ENCODE measurements around the gene TPD52L1. TPM values are rescaled to one million over a fixed set of nuclear protein-coding genes. Genes with fewer than 3 reads are reported as not detected.

Gene TPD52L1
- total RNA-seq, 2 experiments from 2014 or later = 0.52 to 1.1 TPM

DNA sequence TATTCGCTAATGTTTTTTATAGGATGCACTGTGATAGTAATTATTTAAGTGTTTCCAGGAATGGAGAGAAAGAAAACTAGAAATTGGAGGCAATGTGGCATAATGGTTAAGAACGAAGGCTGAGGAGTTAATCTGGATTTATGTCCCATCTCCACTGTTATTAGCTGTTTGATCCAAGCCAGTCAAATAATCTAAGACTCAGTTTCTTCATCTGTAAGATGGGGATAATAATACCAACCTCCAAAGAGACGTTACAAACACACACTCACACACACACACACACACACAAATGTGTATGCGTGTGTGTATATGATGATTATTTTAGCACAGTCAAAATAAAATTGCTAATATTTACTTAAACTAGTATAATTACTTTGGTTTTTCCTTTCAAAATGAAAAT, 36.9 kb upstream of the TPD52L1 start:
- H3K27ac Mint-ChIP-seq = no peak overlapping the region
- ATAC-seq (no peak), DNase-seq (no peak)
- intact Hi-C loops (cut with micrococcal nuclease) = no loop called here
- no peaks in the 10 kb centered on the region for H3K4me1 Mint-ChIP-seq (ENCODE audit: low read depth)
- H3K4me3 Mint-ChIP-seq = no peak overlapping the region
- ChIA-PET CTCF (interaction anchor here (0.9 kb wide), 1 partner anchor 1314 kb away, joined by 3 read pairs; no protein-coding TSS in a partner anchor), POLR2A (no interaction called here)
- H3K36me3 Mint-ChIP-seq (ENCODE audit: low read depth) = no peaks in the 10 kb centered on the region
- H3K27me3 Mint-ChIP-seq = peaks cover 1% of the 10 kb centered on the region
- peaks cover 6% of the 10 kb centered on the region for H3K9me3 Mint-ChIP-seq
- TF ChIP-seq CTCF (IDR thresholded peaks at IDR 0.05) = no peak

DNA sequence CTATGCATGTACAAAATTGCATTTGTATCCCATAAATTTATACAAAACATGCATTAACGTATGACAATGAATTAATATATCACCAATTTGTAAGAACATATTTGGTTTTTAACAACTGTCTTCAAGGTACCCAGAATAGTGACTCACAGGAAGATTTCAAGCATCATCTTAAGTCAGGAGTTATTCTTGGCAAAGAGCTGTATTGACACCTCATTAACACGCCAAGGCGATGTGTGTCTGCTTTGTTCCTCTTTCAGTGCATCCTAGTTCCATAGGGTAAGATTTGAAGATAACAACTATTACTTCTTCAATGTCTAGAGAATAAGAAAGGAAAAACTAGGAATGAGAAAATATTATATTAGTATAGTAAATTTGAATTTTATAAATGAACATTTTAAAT, 35.8 kb upstream of the TPD52L1 start:
- Mint-ChIP-seq H3K4me1 (ENCODE audit: low read depth) (no peaks in the 10 kb centered on the region), H3K9me3 (no peaks in the 10 kb centered on the region), H3K27ac (no peak overlapping the region), H3K4me3 (no peak overlapping the region), H3K27me3 (peaks cover 1% of the 10 kb centered on the region), H3K36me3 (ENCODE audit: low read depth) (no peaks in the 10 kb centered on the region)
- DNase-seq (no peak), ATAC-seq (no peak)
- ChIA-PET CTCF (interaction anchor here (1.2 kb wide), 1 partner anchor 37 kb away, joined by 3 read pairs; no protein-coding TSS in a partner anchor), POLR2A (no interaction called here)
- TF ChIP-seq CTCF (IDR thresholded peaks at IDR 0.05) = no peak
- intact Hi-C loops (cut with micrococcal nuclease) = no loop called here

DNA sequence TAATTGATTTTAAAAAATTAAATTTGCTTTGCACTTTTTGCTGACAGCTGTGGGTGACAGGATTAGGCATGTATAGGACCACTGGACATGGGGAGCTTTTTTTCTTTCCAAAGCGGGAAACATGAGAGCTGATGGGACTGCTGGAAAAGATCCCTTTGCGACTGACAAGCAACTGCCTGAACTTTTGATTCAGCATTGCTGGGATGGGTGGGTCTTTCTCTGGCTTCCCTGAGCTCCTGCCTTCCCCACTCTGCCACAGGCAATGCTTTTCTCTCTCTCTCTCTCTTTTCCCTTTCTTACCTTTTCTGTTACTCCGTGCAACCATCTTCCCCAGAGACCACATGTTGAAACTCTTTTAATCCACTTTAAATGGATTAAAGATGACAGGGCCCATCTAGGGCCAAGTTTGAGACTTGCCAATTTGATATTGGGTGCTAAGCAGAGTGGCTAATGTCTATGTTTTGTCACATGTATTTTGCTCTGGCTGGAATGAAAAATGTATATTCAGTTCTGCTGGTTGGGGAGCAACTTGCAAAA, 33.5 kb upstream of the TPD52L1 start:
- H3K27me3 Mint-ChIP-seq = peaks cover 3% of the 10 kb centered on the region
- no peaks in the 10 kb centered on the region for H3K36me3 Mint-ChIP-seq (ENCODE audit: low read depth)
- CTCF ChIA-PET = interaction anchor here (0.8 to 1.5 kb wide), 2 partner anchors 10 to 249 kb away, joined by 3 to 4 read pairs; no protein-coding TSS in a partner anchor
- H3K9me3 Mint-ChIP-seq = no peaks in the 10 kb centered on the region
- no peak overlapping the region for H3K27ac Mint-ChIP-seq
- no peak for ATAC-seq
- intact Hi-C loops (cut with micrococcal nuclease) = no loop called here
- TF ChIP-seq CTCF (IDR thresholded peaks at IDR 0.05) = no peak
- POLR2A ChIA-PET = no interaction called here
- no peak overlapping the region for H3K4me3 Mint-ChIP-seq
- H3K4me1 Mint-ChIP-seq (ENCODE audit: low read depth) = no peaks in the 10 kb centered on the region
- DNase-seq = no peak

GRCh38 chr6:125121894-125122293, 31.7 kb upstream of the TPD52L1 start:
- Mint-ChIP-seq H3K9me3 (no peaks in the 10 kb centered on the region), H3K27me3 (peaks cover 4% of the 10 kb centered on the region), H3K4me1 (ENCODE audit: low read depth) (no peaks in the 10 kb centered on the region), H3K4me3 (no peak overlapping the region), H3K36me3 (ENCODE audit: low read depth) (no peaks in the 10 kb centered on the region), H3K27ac (no peak overlapping the region)
- TF ChIP-seq CTCF (IDR thresholded peaks at IDR 0.05) = no peak
- intact Hi-C loops (cut with micrococcal nuclease) = no loop called here
- ATAC-seq = no peak
- no peak for DNase-seq
- CTCF ChIA-PET = interaction anchor here (0.7 kb wide), 1 partner anchor 808 kb away, joined by 3 read pairs; no protein-coding TSS in a partner anchor
- POLR2A ChIA-PET = no interaction called here

DNA sequence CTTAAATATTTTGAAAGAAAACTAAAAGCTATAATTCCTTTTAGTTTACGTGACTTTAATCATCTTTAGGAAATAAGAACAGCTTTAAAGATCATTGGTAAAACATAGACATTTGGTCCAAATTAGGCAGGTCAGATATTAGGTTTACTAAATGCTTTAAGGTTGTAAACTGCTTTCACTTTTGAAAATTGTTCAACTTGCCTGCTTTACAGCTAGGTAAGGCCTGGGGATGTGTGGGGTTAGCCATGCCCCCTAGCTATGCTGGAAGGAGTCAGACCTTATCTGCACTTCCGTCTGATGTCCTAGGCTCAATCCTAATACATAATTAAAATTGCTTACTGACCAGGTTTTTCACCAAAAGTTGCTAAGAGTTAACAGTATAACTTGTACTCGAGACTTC, 30.5 kb upstream of the TPD52L1 start:
- H3K27ac Mint-ChIP-seq = no peak overlapping the region
- DNase-seq (no peak), ATAC-seq (no peak)
- ChIA-PET POLR2A (no interaction called here), CTCF (interaction anchor here (1.2 to 1.9 kb wide), 2 partner anchors 9 to 253 kb away, joined by 3 to 8 read pairs; no protein-coding TSS in a partner anchor)
- H3K27me3 Mint-ChIP-seq = peaks cover 7% of the 10 kb centered on the region
- no peak for TF ChIP-seq CTCF (IDR thresholded peaks at IDR 0.05)
- intact Hi-C loops (cut with micrococcal nuclease) = no loop called here
- H3K36me3 Mint-ChIP-seq (ENCODE audit: low read depth) = no peaks in the 10 kb centered on the region
- H3K4me3 Mint-ChIP-seq = no peak overlapping the region
- H3K4me1 Mint-ChIP-seq (ENCODE audit: low read depth) = no peaks in the 10 kb centered on the region
- H3K9me3 Mint-ChIP-seq = no peaks in the 10 kb centered on the region

Measured in activated CD8-positive, alpha-beta T cell treated with anti-CD3 and anti-CD28 coated beads for 36 hours (primary cell).